GM12878 (cell line): ENCODE results near the gene F2RL3. TPM values are rescaled to one million over a fixed set of nuclear protein-coding genes. Genes with fewer than 3 reads are reported as not detected.

ENCODE experiments used
- ATAC-seq: fragments of 200-7000 bp; cut with Tn5 transposase; 3 replicates; pipeline ENCODE4 v1.9.1; 2020; ENCODE audit warnings: mild to moderate bottlenecking, moderate library complexity
- BruUV-seq: library from RNA; stranded (reverse); fragments of 400-500 nt; replicated peaks from 2 replicates; lab custom pipeline; 2021; lab: Mats Ljungman, UMichigan
- CTCF ChIA-PET: fragments of 300-600 bp; sonication (Branson Sonifier 250); formaldehyde crosslinking; extraction: SDS; loops from one replicate; lab custom pipeline; 2021; ENCODE audit warnings: inconsistent platforms; lab: Yijun Ruan, JAX
- POLR2A ChIA-PET: fragments of 350-600 bp; formaldehyde crosslinking; extraction: SDS; loops from one replicate; lab custom pipeline; 2021; ENCODE audit warnings: inconsistent platforms; lab: Charles Lee
- RAD21 ChIA-PET: fragments of 300-600 bp; sonication (Branson Sonifier 250); formaldehyde crosslinking; loops from one replicate; lab custom pipeline; 2023; ENCODE audit warnings: antibody characterized with exemption; ENCODE audit not compliant: unreplicated experiment; lab: Charles Lee
- SMC1A ChIA-PET: fragments of 300-600 bp; sonication (Branson Sonifier 250); formaldehyde crosslinking; loops from one replicate; lab custom pipeline; 2023; ENCODE audit not compliant: unreplicated experiment, uncharacterized antibody; lab: Charles Lee
- DNase-seq: peaks from one replicate; pipeline ENCODE4 v3.0.0-alpha.2; 2011; ENCODE audit warnings: low read depth, low spot score
- FAIRE-seq: peaks from 3 replicates; lab custom pipeline; 2011; peaks lifted over from hg19 to GRCh38; lab: Jason Lieb, UNC
- H2AFZ ChIP-seq: 2 replicates; pipeline ENCODE4 v1.6.0; 2011; ENCODE audit warnings: low read depth, low read length, control low read depth; ENCODE audit not compliant: control insufficient read depth
- H3K27ac ChIP-seq: 2 replicates; pipeline ENCODE4 v1.5.1; 2011; ENCODE audit warnings: control low read depth; ENCODE audit not compliant: control insufficient read depth, insufficient read depth
- H3K27me3 ChIP-seq, 2 experiments: replicated peaks in 1 of 2; 2 replicates each; pipeline versions ENCODE4 v1.6.0 to v1.6.1; 2011; ENCODE audit warnings: low read length in 1 of 2; ENCODE audit not compliant: control insufficient read depth in 2 of 2, insufficient read depth in 2 of 2
- H3K36me3 ChIP-seq, 2 experiments: 2 replicates each; pipeline ENCODE4 v1.5.1; 2011; ENCODE audit warnings: low read length in 1 of 2; ENCODE audit not compliant: control insufficient read depth in 2 of 2, insufficient read depth in 2 of 2
- H3K4me1 ChIP-seq: 2 replicates; pipeline ENCODE4 v1.6.1; 2011; ENCODE audit warnings: mild to moderate bottlenecking, low read length, moderate library complexity, mixed read lengths; ENCODE audit not compliant: control insufficient read depth, insufficient read depth
- H3K4me2 ChIP-seq: 2 replicates; pipeline ENCODE4 v1.6.0; 2011; ENCODE audit warnings: control low read depth; ENCODE audit not compliant: control insufficient read depth, insufficient read depth
- H3K4me3 ChIP-seq: fragments of 200-600 bp; sonication (generic); 2 replicates; pipeline ENCODE4 v1.5.1; 2016
- H3K79me2 ChIP-seq: 2 replicates; pipeline ENCODE4 v1.6.0; 2011; ENCODE audit warnings: low read length; ENCODE audit not compliant: control insufficient read depth, insufficient read depth
- H3K9ac ChIP-seq: 2 replicates; pipeline ENCODE4 v1.8.0; 2011; ENCODE audit warnings: low read length, control low read depth, mixed read lengths; ENCODE audit not compliant: control insufficient read depth, insufficient read depth
- H3K9me3 ChIP-seq: replicated peaks from 3 replicates; pipeline ENCODE4 v1.5.1; 2011; ENCODE audit warnings: mild to moderate bottlenecking, low read length; ENCODE audit not compliant: control insufficient read depth, insufficient read depth
- H4K20me1 ChIP-seq: 2 replicates; pipeline ENCODE4 v1.6.0; 2011; ENCODE audit not compliant: control insufficient read depth, insufficient read depth
- ATF7 ChIP-seq: fragments of 450-650 bp; IDR thresholded peaks from 2 replicates; pipeline ENCODE4 v1.6.1; 2016; ENCODE audit warnings: low read depth, mild to moderate bottlenecking
- EGR1 ChIP-seq, 2 experiments: IDR thresholded peaks; 1 replicate in 1 of 2; 2 replicates in 1 of 2; pipeline ENCODE4 v1.6.1; 2011 to 2012; ENCODE audit warnings: low read depth in 2 of 2, low read length in 2 of 2, borderline replicate concordance in 1 of 2, mild to moderate bottlenecking in 1 of 2, moderate library complexity in 1 of 2
- FOXM1 ChIP-seq: IDR thresholded peaks from 2 replicates; pipeline ENCODE4 v1.6.1; 2012; ENCODE audit warnings: low read depth, mild to moderate bottlenecking, inconsistent platforms, low read length, moderate library complexity
- HDGF ChIP-seq: fragments of 450-650 bp; IDR thresholded peaks from 2 replicates; pipeline ENCODE4 v1.6.1; 2016; ENCODE audit warnings: antibody characterized with exemption
- IKZF2 ChIP-seq, 2 experiments: fragments of 450-650 bp; IDR thresholded peaks; 2 replicates each; pipeline ENCODE4 v1.6.1; 2017; ENCODE audit warnings: mild to moderate bottlenecking in 2 of 2, moderate library complexity in 2 of 2
- PML ChIP-seq: IDR thresholded peaks from 2 replicates; pipeline ENCODE4 v1.6.1; 2012; ENCODE audit warnings: low read length, inconsistent platforms
- RFX5 ChIP-seq: IDR thresholded peaks from 2 replicates; pipeline ENCODE4 v1.6.1; 2011; ENCODE audit warnings: low read depth, low read length, improper control_type of control experiment
- SMC3 ChIP-seq: IDR thresholded peaks from 2 replicates; pipeline ENCODE4 v1.6.1; 2011; ENCODE audit warnings: low read length, improper control_type of control experiment, borderline replicate concordance
- YBX1 ChIP-seq: fragments of 450-650 bp; IDR thresholded peaks from 2 replicates; pipeline ENCODE4 v1.6.1; 2016; ENCODE audit warnings: antibody characterized with exemption
- WGBS: methylation state at CpG from one replicate; pipeline ENCODE4 v1.1.6; 2016; ENCODE audit warnings: low lambda C conversion rate; ENCODE audit not compliant: insufficient replicate concordance, insufficient coverage; ENCODE audit errors: missing lambda C conversion rate; 5-methylcytosine and 5-hydroxymethylcytosine counted together
- in situ Hi-C: fragments of 300-500 bp; cut with MboI; formaldehyde crosslinking; loops from 9 replicates; pipeline ENCODE4 v1.14.3; 2018; ENCODE audit warnings: mixed read lengths
- intact Hi-C: fragments of 100-400 bp; cut with micrococcal nuclease; formaldehyde crosslinking; loops from one replicate; pipeline ENCODE4 v1.14.2; 2022; ENCODE audit not compliant: unreplicated experiment
- polyA plus RNA-seq, 11 experiments: library from polyadenylated mRNA; depleted of rRNA in 4 of 11; unstranded in 6 of 11; stranded (reverse) in 5 of 11; fragments of >200 nt; fragmentation: Nextera tagmentation in 4 of 11; fragmentation: Illumina TruSeq in 1 of 11; extraction: Ambion mirVana in 4 of 11; extraction: Trizol in 1 of 11; gene quantifications; 1 replicate in 1 of 11; 2 replicates in 10 of 11; pipeline versions ENCODE4 v1.2.1 to v1.2.3, GENCODE V29; 2011 to 2016; ENCODE audit warnings: inconsistent platforms in 2 of 11, missing spikeins in 2 of 11, low read depth in 1 of 11
- total RNA-seq, 4 experiments: library from RNA; depleted of rRNA in 3 of 4; stranded (reverse); fragments of >200 nt in 3 of 4; fragmentation: Illumina TruSeq in 1 of 4; extraction: Trizol in 1 of 4; gene quantifications; 2 replicates each; pipeline versions ENCODE4 v1.2.1 to v1.2.3, GENCODE V29; 2013 to 2021

F2RL3 gene
- total and polyA plus RNA-seq, 10 of the 15 experiments (the other 5 are each of a cell fraction or from before 2014, with no cell fraction given) = 0.01 to 1.2 (median 0.29) TPM

GRCh38 chr19:16890461-16891184, 1.8 kb downstream of the F2RL3 start:
- Histone ChIP-seq H4K20me1 (no peaks in the 10 kb centered on the region), H3K4me2 (no peak overlapping the region), H3K4me1 (peaks cover 38% of the 10 kb centered on the region), H3K79me2 (no peaks in the 10 kb centered on the region), H3K36me3 (no peaks in the 10 kb centered on the region), H3K27me3 (no peaks in the 10 kb centered on the region), H3K9ac (no peak overlapping the region), H3K27ac (no peak overlapping the region), H2AFZ (no peak overlapping the region), H3K9me3 (no peaks in the 10 kb centered on the region), H3K4me3 (no peak overlapping the region)
- ChIA-PET SMC1A (interaction anchor here (0.6 kb wide), 1 partner anchor 174 kb away, joined by 3 read pairs; no protein-coding TSS in a partner anchor), POLR2A (no interaction called here), CTCF (no interaction called here), RAD21 (no interaction called here)
- DNase-seq = no peak
- intact Hi-C loops (loop anchor here (10.0 kb wide), 1 partner anchor 414 kb away; the partner anchor contains the start of genes ABHD8, DDA1 and MRPL34), in situ Hi-C loops (no loop called here)
- no peak for FAIRE-seq
- 88% methylated on average over 24 of the region's 24 CpGs for WGBS
- BruUV-seq = TSS peak; percentile 76
- TF ChIP-seq PML = no peak
- no peak for TF ChIP-seq ATF7
- no peak for TF ChIP-seq SMC3
- TF ChIP-seq RFX5 = no peak
- no peak for TF ChIP-seq YBX1
- no peak for TF ChIP-seq IKZF2 (IDR thresholded peaks at IDR 0.05)
- no peak for ATAC-seq

GRCh38 chr19:16891696-16892382, 3.0 kb downstream of the F2RL3 start:
- TF ChIP-seq HDGF (no peak), EGR1 (IDR thresholded peaks at IDR 0.05; ENCODE audit: borderline replicate concordance in 1 of 2, low read depth in 2 of 2, low read length in 2 of 2) (no peak), FOXM1 (no peak)
- no peaks in the 10 kb centered on the region for H3K36me3 ChIP-seq
- peaks cover 38% of the 10 kb centered on the region for H3K4me1 ChIP-seq
- no peak for DNase-seq
- no peak overlapping the region for H3K4me2 ChIP-seq
- ChIA-PET CTCF (no interaction called here), POLR2A (interaction anchor here (0.6 kb wide), 1 partner anchor 174 kb away, joined by 5 read pairs; no protein-coding TSS in a partner anchor), SMC1A (no interaction called here), RAD21 (no interaction called here)
- no peaks in the 10 kb centered on the region for H3K79me2 ChIP-seq
- no peaks in the 10 kb centered on the region; the same call in 2 of the 3 replicates for H3K9me3 ChIP-seq
- no peak overlapping the region for H3K9ac ChIP-seq
- no peak for FAIRE-seq
- no peak overlapping the region for H3K4me3 ChIP-seq
- no peaks in the 10 kb centered on the region for H3K27me3 ChIP-seq
- in situ Hi-C loops (no loop called here), intact Hi-C loops (loop anchor here (10.0 kb wide), 1 partner anchor 413 kb away; the partner anchor contains the start of genes ABHD8, DDA1 and MRPL34)
- H3K27ac ChIP-seq = no peak overlapping the region
- H2AFZ ChIP-seq = no peak overlapping the region
- no TSS peak for BruUV-seq
- H4K20me1 ChIP-seq = no peaks in the 10 kb centered on the region
- WGBS = 98% methylated on average over 12 of the region's 12 CpGs
- no peak for ATAC-seq
